Stimulated activated CD8-positive, alpha-beta memory T cell treated with anti-CD3 and anti-CD28 coated beads, Interleukin-12 subunit alpha, Interleukin-12 subunit beta, amount 100 ng/mL, for 24 hours (primary cell): Measurements from ENCODE around the gene SLC28A3.
"Not testable (repeated sequence)": the region's sequence is repeated elsewhere in the genome, so short reads cannot be mapped to it uniquely, and the experiment has no call there.

Experiments used
- DNase-seq: peaks from one replicate; pipeline ENCODE4 v3.0.0-alpha.2; 2020; ENCODE audit errors: extremely low read depth

Gene SLC28A3

GRCh38 chr9:84340535-84340934 is at the start of gene SLC28A3:
Gene SLC28A3 (minus strand): TSS chr9:84340758. CDS start chr9:84340633, 125 bp downstream.
- DNase-seq = no peak

GRCh38 chr9:84390254-84390653 is 49.7 kb upstream of the SLC28A3 start:
- DNase-seq = not testable (repeated sequence)

GRCh38 chr9:84387821-84388220 is 47.3 kb upstream of the SLC28A3 start:
- no peak for DNase-seq

GRCh38 chr9:84386753-84387152 is 46.2 kb upstream of the SLC28A3 start:
- no peak for DNase-seq

GRCh38 chr9:84385386-84386040 is 45.0 kb upstream of the SLC28A3 start:
- no peak for DNase-seq

- no peak for DNase-seq
Observed at GRCh38 chr9:84384617-84385016, 44.1 kb upstream of the SLC28A3 start.

- no peak for DNase-seq
Observed at GRCh38 chr9:84383178-84383577, 42.6 kb upstream of the SLC28A3 start.

- no peak for DNase-seq
Observed at GRCh38 chr9:84382720-84383119, 42.2 kb upstream of the SLC28A3 start.

- DNase-seq = no peak
Observed at GRCh38 chr9:84381508-84381907, 41.0 kb upstream of the SLC28A3 start.

- DNase-seq = no peak
Observed at GRCh38 chr9:84379740-84380139, 39.2 kb upstream of the SLC28A3 start.

- DNase-seq = no peak
Observed at GRCh38 chr9:84375954-84376353, 35.4 kb upstream of the SLC28A3 start.

GRCh38 chr9:84374516-84374915 is 34.0 kb upstream of the SLC28A3 start:
- no peak for DNase-seq

GRCh38 chr9:84374013-84374412 is 33.5 kb upstream of the SLC28A3 start:
- no peak for DNase-seq

- no peak for DNase-seq
Observed at GRCh38 chr9:84371737-84372136, 31.2 kb upstream of the SLC28A3 start.

GRCh38 chr9:84368601-84369000 is 28.0 kb upstream of the SLC28A3 start:
- DNase-seq = no peak

GRCh38 chr9:84367726-84368125 is 27.2 kb upstream of the SLC28A3 start:
- not testable (repeated sequence) for DNase-seq

GRCh38 chr9:84366683-84367082 is 26.1 kb upstream of the SLC28A3 start:
- DNase-seq = no peak

GRCh38 chr9:84364894-84365490 is 24.4 kb upstream of the SLC28A3 start:
- DNase-seq = not testable (repeated sequence)

- DNase-seq = no peak
Observed at GRCh38 chr9:84361645-84362044, 21.1 kb upstream of the SLC28A3 start.

- DNase-seq = no peak
Observed at GRCh38 chr9:84357275-84357674, 16.7 kb upstream of the SLC28A3 start.

- no peak for DNase-seq
Observed at GRCh38 chr9:84354035-84354434, 13.5 kb upstream of the SLC28A3 start.

- DNase-seq = no peak
Observed at GRCh38 chr9:84349671-84350070, 9.1 kb upstream of the SLC28A3 start.

- no peak for DNase-seq
Observed at GRCh38 chr9:84343111-84343521, 2.6 kb upstream of the SLC28A3 start.

- DNase-seq = no peak
Observed at GRCh38 chr9:84339962-84340361, 596 bp downstream of the SLC28A3 start.
